ENCODE measurements around the gene HES5.
A peak's percentile ranks its signal among the peaks of the same experiment; 100 is the strongest.
"Not testable (repeated sequence)": the region's sequence is repeated elsewhere in the genome, so short reads cannot be mapped to it uniquely, and the experiment has no call there.

Gene HES5

GRCh38 chr1:2529784-2530512, at the start of gene HES5:
Gene HES5 (minus strand): TSS chr1:2530263. CDS start chr1:2530164, 99 bp downstream.
- DNase-seq: no peak

GRCh38 chr1:2578758-2579118, 48.7 kb upstream of the HES5 start:
- DNase-seq: no peak

GRCh38 chr1:2577565-2578075, 47.6 kb upstream of the HES5 start:
- DNase-seq: not testable (repeated sequence)

GRCh38 chr1:2575801-2576663, 46.0 kb upstream of the HES5 start:
- no peak for DNase-seq

- no peak for DNase-seq
Observed at GRCh38 chr1:2574350-2574749, 44.3 kb upstream of the HES5 start.

- DNase-seq: no peak
Observed at GRCh38 chr1:2573250-2573920, 43.3 kb upstream of the HES5 start.

GRCh38 chr1:2571348-2571747, 41.3 kb upstream of the HES5 start:
- no peak for DNase-seq

- DNase-seq: no peak
Observed at GRCh38 chr1:2570332-2570731, 40.3 kb upstream of the HES5 start.

- DNase-seq: not testable (repeated sequence)
Observed at GRCh38 chr1:2569703-2570102, 39.6 kb upstream of the HES5 start.

- DNase-seq: no peak
Observed at GRCh38 chr1:2569060-2569459, 39.0 kb upstream of the HES5 start.

GRCh38 chr1:2568187-2568816, 38.2 kb upstream of the HES5 start:
- DNase-seq: not testable (repeated sequence)

- DNase-seq: no peak
Observed at GRCh38 chr1:2567083-2567679, 37.1 kb upstream of the HES5 start.

GRCh38 chr1:2566101-2567045, 36.3 kb upstream of the HES5 start:
- DNase-seq: no peak

- peak in 1 of 2 experiments; percentile 21 for DNase-seq
Observed at GRCh38 chr1:2564815-2565374, 34.8 kb upstream of the HES5 start.

- DNase-seq: no peak
Observed at GRCh38 chr1:2564006-2564814, 34.1 kb upstream of the HES5 start.

- no peak for DNase-seq
Observed at GRCh38 chr1:2563205-2563604, 33.1 kb upstream of the HES5 start.

GRCh38 chr1:2561898-2562895, 32.1 kb upstream of the HES5 start:
- DNase-seq: no peak

- DNase-seq: peak in 1 of 2 experiments; percentile 18
Observed at GRCh38 chr1:2561446-2561845, 31.4 kb upstream of the HES5 start.
